Neural cell (in vitro differentiated cells): ENCODE results near the gene MECR.

Experiments used
- EP300 ChIP-seq: fragments of 450-650 bp; conservative IDR thresholded peaks from 2 replicates; pipeline ENCODE4 v1.6.1; 2014; ENCODE audit warnings: antibody characterized with exemption, mild to moderate bottlenecking, moderate library complexity; ENCODE audit not compliant: poor library complexity, severe bottlenecking
- EZH2 ChIP-seq: fragments of 200-600, 300-800 bp; shearing (Covaris generic), sonication (generic); IDR thresholded peaks from 2 replicates; pipeline ENCODE4 v1.6.1; 2014; ENCODE audit warnings: antibody characterized with exemption, low read length, borderline replicate concordance, mild to moderate bottlenecking; ENCODE audit not compliant: insufficient read depth, poor library complexity, severe bottlenecking
- MXI1 ChIP-seq: fragments of 450-650 bp; conservative IDR thresholded peaks from 2 replicates; pipeline ENCODE4 v1.6.1; 2014; ENCODE audit warnings: antibody characterized with exemption, mild to moderate bottlenecking; ENCODE audit not compliant: poor library complexity, severe bottlenecking
- POLR2AphosphoS5 ChIP-seq: IDR thresholded peaks from 2 replicates; pipeline ENCODE4 v1.6.1; 2012
- RAD21 ChIP-seq: fragments of 450-650 bp; conservative IDR thresholded peaks from 2 replicates; pipeline ENCODE4 v1.6.1; 2014; ENCODE audit warnings: antibody characterized with exemption, mild to moderate bottlenecking, moderate library complexity
- SMC3 ChIP-seq: fragments of 450-650 bp; conservative IDR thresholded peaks from 2 replicates; pipeline ENCODE4 v1.6.1; 2014; ENCODE audit warnings: antibody characterized with exemption, mild to moderate bottlenecking, moderate library complexity; ENCODE audit not compliant: poor library complexity
- TAF1 ChIP-seq: IDR thresholded peaks from 2 replicates; pipeline ENCODE4 v1.6.1; 2012; ENCODE audit warnings: low read depth
- TF ChIP-seq, protein P1 (sequence below): fragments of 450-650 bp; IDR thresholded peaks from 2 replicates; pipeline ENCODE4 v1.5.1; 2014; ENCODE audit warnings: antibody characterized with exemption, mild to moderate bottlenecking, moderate library complexity; ENCODE audit not compliant: poor library complexity, severe bottlenecking
- TF ChIP-seq, protein P2 (sequence below): IDR thresholded peaks from 2 replicates; pipeline ENCODE4 v1.6.1; 2012; ENCODE audit warnings: borderline replicate concordance

DNA sequence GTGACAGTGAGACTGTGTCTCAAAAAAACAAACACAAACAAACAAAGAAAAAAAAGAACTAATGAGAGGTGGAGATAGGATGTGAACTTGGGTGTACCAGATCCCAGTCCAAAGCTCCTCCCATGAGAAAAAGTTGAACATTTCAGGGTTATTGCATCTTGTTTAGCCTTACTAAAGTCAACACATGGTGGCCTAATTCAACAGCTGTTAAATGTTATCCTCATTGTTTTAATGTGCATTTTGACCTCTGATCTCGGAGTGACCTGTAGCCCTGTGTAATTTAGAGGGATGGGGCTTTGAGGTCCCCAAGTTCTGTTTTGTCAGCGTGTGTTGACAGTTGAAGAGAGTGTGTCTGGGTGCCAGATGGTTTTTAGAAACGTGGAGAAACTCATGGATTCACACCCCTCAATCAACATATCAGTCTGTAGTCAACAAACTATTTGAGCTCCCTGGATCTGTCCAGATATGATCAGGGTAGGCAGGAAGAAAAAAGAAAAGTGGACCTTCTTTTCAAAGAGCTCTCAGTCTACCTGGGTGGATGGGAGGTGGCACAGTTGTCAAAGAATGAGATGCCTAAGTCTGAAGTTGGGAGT, 40.3 kb upstream of the MECR start:
- TF ChIP-seq, protein P1, sequence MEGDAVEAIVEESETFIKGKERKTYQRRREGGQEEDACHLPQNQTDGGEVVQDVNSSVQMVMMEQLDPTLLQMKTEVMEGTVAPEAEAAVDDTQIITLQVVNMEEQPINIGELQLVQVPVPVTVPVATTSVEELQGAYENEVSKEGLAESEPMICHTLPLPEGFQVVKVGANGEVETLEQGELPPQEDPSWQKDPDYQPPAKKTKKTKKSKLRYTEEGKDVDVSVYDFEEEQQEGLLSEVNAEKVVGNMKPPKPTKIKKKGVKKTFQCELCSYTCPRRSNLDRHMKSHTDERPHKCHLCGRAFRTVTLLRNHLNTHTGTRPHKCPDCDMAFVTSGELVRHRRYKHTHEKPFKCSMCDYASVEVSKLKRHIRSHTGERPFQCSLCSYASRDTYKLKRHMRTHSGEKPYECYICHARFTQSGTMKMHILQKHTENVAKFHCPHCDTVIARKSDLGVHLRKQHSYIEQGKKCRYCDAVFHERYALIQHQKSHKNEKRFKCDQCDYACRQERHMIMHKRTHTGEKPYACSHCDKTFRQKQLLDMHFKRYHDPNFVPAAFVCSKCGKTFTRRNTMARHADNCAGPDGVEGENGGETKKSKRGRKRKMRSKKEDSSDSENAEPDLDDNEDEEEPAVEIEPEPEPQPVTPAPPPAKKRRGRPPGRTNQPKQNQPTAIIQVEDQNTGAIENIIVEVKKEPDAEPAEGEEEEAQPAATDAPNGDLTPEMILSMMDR: no peak
- TF ChIP-seq TAF1 (no peak), EP300 (no peak), POLR2AphosphoS5 (no peak), EZH2 (no peak), RAD21 (no peak), SMC3 (no peak), MXI1 (no peak)
- TF ChIP-seq, protein P2, sequence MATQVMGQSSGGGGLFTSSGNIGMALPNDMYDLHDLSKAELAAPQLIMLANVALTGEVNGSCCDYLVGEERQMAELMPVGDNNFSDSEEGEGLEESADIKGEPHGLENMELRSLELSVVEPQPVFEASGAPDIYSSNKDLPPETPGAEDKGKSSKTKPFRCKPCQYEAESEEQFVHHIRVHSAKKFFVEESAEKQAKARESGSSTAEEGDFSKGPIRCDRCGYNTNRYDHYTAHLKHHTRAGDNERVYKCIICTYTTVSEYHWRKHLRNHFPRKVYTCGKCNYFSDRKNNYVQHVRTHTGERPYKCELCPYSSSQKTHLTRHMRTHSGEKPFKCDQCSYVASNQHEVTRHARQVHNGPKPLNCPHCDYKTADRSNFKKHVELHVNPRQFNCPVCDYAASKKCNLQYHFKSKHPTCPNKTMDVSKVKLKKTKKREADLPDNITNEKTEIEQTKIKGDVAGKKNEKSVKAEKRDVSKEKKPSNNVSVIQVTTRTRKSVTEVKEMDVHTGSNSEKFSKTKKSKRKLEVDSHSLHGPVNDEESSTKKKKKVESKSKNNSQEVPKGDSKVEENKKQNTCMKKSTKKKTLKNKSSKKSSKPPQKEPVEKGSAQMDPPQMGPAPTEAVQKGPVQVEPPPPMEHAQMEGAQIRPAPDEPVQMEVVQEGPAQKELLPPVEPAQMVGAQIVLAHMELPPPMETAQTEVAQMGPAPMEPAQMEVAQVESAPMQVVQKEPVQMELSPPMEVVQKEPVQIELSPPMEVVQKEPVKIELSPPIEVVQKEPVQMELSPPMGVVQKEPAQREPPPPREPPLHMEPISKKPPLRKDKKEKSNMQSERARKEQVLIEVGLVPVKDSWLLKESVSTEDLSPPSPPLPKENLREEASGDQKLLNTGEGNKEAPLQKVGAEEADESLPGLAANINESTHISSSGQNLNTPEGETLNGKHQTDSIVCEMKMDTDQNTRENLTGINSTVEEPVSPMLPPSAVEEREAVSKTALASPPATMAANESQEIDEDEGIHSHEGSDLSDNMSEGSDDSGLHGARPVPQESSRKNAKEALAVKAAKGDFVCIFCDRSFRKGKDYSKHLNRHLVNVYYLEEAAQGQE: no peak
